Measurements from ENCODE around the gene ZDHHC19. TPM values are rescaled to one million over a fixed set of nuclear protein-coding genes. Genes with fewer than 3 reads are reported as not detected.
"Not testable (repeated sequence)": the region's sequence is repeated elsewhere in the genome, so short reads cannot be mapped to it uniquely, and the experiment has no call there.

The ZDHHC19 gene
- total RNA-seq, 2 donors from 2014 or later, result 0.42 TPM; not detected in 1

GRCh38 chr3:196175722-196176121, 35.5 kb downstream of the ZDHHC19 start:
- Histone ChIP-seq H3K9me3 (no peaks in the 10 kb centered on the region), H3K27me3 (replicated peaks; ENCODE audit: insufficient read depth) (no peaks in the 10 kb centered on the region), H3K36me3 (no peaks in the 10 kb centered on the region), H3K4me3 (no peak overlapping the region), H3K4me1 (ENCODE audit: control insufficient read depth in 1 of 2, low read depth in 2 of 2) (no peaks in the 10 kb centered on the region), H3K27ac (no peak overlapping the region)
- ATAC-seq (ENCODE audit: insufficient number of reproducible peaks, low FRiP score, low read depth) (no peak), DNase-seq (ENCODE audit: low spot score) (no peak)
- no peak for TF ChIP-seq CTCF (IDR thresholded peaks at IDR 0.05)

GRCh38 chr3:196175116-196175625, 36.0 kb downstream of the ZDHHC19 start:
- TF ChIP-seq CTCF (IDR thresholded peaks at IDR 0.05), result no peak
- H3K27me3 ChIP-seq (replicated peaks; ENCODE audit: insufficient read depth), result no peaks in the 10 kb centered on the region
- H3K36me3 ChIP-seq, result no peaks in the 10 kb centered on the region
- no peaks in the 10 kb centered on the region for H3K4me1 ChIP-seq (ENCODE audit: control insufficient read depth in 1 of 2, low read depth in 2 of 2)
- H3K4me3 ChIP-seq, result no peak overlapping the region
- H3K27ac ChIP-seq, result no peak overlapping the region
- ATAC-seq (ENCODE audit: insufficient number of reproducible peaks, low FRiP score, low read depth), result no peak
- DNase-seq (ENCODE audit: low spot score), result no peak
- H3K9me3 ChIP-seq, result no peaks in the 10 kb centered on the region

- no peaks in the 10 kb centered on the region for H3K9me3 ChIP-seq
- no peak for DNase-seq (ENCODE audit: low spot score)
- ATAC-seq (ENCODE audit: insufficient number of reproducible peaks, low FRiP score, low read depth), result no peak
- no peak overlapping the region for H3K27ac ChIP-seq
- H3K4me1 ChIP-seq (ENCODE audit: control insufficient read depth in 1 of 2, low read depth in 2 of 2), result no peaks in the 10 kb centered on the region
- H3K36me3 ChIP-seq, result no peaks in the 10 kb centered on the region
- H3K27me3 ChIP-seq (replicated peaks; ENCODE audit: insufficient read depth), result no peaks in the 10 kb centered on the region
- no peak for TF ChIP-seq CTCF (IDR thresholded peaks at IDR 0.05)
- no peak overlapping the region for H3K4me3 ChIP-seq
These were observed 36.5 kb downstream of the ZDHHC19 start for GRCh38 chr3:196174652-196175051.

GRCh38 chr3:196170296-196170695, 40.9 kb downstream of the ZDHHC19 start:
- not testable (repeated sequence) for H3K27me3 ChIP-seq (replicated peaks; ENCODE audit: insufficient read depth); ATAC-seq (ENCODE audit: insufficient number of reproducible peaks, low FRiP score, low read depth); H3K27ac ChIP-seq; H3K36me3 ChIP-seq; H3K4me1 ChIP-seq (ENCODE audit: control insufficient read depth in 1 of 2, low read depth in 2 of 2); H3K4me3 ChIP-seq; DNase-seq (ENCODE audit: low spot score); H3K9me3 ChIP-seq

GRCh38 chr3:196169836-196170240, 41.4 kb downstream of the ZDHHC19 start:
- no peak overlapping the region for H3K4me3 ChIP-seq
- TF ChIP-seq CTCF (IDR thresholded peaks at IDR 0.05), result no peak
- DNase-seq (ENCODE audit: low spot score) (no peak), ATAC-seq (ENCODE audit: insufficient number of reproducible peaks, low FRiP score, low read depth) (no peak)
- no peaks in the 10 kb centered on the region for H3K9me3 ChIP-seq
- H3K27me3 ChIP-seq (replicated peaks; ENCODE audit: insufficient read depth), result no peaks in the 10 kb centered on the region
- H3K4me1 ChIP-seq (ENCODE audit: control insufficient read depth in 1 of 2, low read depth in 2 of 2), result no peaks in the 10 kb centered on the region
- no peaks in the 10 kb centered on the region for H3K36me3 ChIP-seq
- no peak overlapping the region for H3K27ac ChIP-seq

- Histone ChIP-seq H3K27ac (no peak overlapping the region), H3K4me3 (no peak overlapping the region), H3K9me3 (no peaks in the 10 kb centered on the region), H3K27me3 (replicated peaks; ENCODE audit: insufficient read depth) (no peaks in the 10 kb centered on the region), H3K4me1 (ENCODE audit: control insufficient read depth in 1 of 2, low read depth in 2 of 2) (no peaks in the 10 kb centered on the region), H3K36me3 (no peaks in the 10 kb centered on the region)
- DNase-seq (ENCODE audit: low spot score) (no peak), ATAC-seq (ENCODE audit: insufficient number of reproducible peaks, low FRiP score, low read depth) (no peak)
- no peak for TF ChIP-seq CTCF (IDR thresholded peaks at IDR 0.05)
These were observed 42.3 kb downstream of the ZDHHC19 start for GRCh38 chr3:196168808-196169391.
